HL-60 (cell line): ENCODE results near the gene MIEN1.

Source experiments
- GABPA ChIP-seq: IDR thresholded peaks from 2 replicates; pipeline ENCODE4 v1.6.1; 2012; ENCODE audit warnings: low read depth
- POLR2AphosphoS5 ChIP-seq: IDR thresholded peaks from 2 replicates; pipeline ENCODE4 v1.6.1; 2012; ENCODE audit warnings: low read depth
- TF ChIP-seq, protein P1 (sequence below): IDR thresholded peaks from one replicate; pipeline ENCODE4 v1.5.1; 2011; ENCODE audit warnings: low read length, control low read depth, inconsistent platforms; ENCODE audit not compliant: insufficient read depth
- TF ChIP-seq, protein P2 (sequence below): IDR thresholded peaks from 2 replicates; pipeline ENCODE4 v1.6.1; 2012; ENCODE audit warnings: low read depth; ENCODE audit not compliant: insufficient replicate concordance

DNA sequence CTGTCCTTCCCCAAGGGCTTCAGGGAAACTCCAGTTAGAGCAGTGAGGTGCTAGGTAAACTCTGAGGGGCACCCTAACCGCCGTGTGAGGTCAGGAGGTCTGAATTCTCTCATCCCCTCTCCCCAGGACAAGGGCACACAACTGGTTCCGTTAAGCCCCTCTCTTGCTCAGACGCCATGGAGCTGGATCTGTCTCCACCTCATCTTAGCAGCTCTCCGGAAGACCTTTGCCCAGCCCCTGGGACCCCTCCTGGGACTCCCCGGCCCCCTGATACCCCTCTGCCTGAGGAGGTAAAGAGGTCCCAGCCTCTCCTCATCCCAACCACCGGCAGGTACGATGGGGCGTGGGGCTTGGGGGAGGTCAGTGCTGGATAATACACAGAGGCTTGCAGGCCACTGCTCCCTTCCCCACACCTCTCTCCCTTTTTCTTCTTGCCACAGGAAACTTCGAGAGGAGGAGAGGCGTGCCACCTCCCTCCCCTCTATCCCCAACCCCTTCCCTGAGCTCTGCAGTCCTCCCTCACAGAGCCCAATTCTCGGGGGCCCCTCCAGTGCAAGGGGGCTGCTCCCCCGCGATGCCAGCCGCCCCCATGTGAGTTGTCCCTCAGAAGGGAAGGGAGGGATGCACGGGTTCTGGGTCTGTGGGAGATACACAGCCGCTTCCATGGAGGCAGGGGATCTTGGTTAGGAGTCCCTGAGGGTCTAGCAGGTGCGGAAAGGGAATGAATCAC is 12.0 kb upstream of the MIEN1 start:
- TF ChIP-seq, protein P1, sequence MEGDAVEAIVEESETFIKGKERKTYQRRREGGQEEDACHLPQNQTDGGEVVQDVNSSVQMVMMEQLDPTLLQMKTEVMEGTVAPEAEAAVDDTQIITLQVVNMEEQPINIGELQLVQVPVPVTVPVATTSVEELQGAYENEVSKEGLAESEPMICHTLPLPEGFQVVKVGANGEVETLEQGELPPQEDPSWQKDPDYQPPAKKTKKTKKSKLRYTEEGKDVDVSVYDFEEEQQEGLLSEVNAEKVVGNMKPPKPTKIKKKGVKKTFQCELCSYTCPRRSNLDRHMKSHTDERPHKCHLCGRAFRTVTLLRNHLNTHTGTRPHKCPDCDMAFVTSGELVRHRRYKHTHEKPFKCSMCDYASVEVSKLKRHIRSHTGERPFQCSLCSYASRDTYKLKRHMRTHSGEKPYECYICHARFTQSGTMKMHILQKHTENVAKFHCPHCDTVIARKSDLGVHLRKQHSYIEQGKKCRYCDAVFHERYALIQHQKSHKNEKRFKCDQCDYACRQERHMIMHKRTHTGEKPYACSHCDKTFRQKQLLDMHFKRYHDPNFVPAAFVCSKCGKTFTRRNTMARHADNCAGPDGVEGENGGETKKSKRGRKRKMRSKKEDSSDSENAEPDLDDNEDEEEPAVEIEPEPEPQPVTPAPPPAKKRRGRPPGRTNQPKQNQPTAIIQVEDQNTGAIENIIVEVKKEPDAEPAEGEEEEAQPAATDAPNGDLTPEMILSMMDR = no peak
- TF ChIP-seq, protein P2, sequence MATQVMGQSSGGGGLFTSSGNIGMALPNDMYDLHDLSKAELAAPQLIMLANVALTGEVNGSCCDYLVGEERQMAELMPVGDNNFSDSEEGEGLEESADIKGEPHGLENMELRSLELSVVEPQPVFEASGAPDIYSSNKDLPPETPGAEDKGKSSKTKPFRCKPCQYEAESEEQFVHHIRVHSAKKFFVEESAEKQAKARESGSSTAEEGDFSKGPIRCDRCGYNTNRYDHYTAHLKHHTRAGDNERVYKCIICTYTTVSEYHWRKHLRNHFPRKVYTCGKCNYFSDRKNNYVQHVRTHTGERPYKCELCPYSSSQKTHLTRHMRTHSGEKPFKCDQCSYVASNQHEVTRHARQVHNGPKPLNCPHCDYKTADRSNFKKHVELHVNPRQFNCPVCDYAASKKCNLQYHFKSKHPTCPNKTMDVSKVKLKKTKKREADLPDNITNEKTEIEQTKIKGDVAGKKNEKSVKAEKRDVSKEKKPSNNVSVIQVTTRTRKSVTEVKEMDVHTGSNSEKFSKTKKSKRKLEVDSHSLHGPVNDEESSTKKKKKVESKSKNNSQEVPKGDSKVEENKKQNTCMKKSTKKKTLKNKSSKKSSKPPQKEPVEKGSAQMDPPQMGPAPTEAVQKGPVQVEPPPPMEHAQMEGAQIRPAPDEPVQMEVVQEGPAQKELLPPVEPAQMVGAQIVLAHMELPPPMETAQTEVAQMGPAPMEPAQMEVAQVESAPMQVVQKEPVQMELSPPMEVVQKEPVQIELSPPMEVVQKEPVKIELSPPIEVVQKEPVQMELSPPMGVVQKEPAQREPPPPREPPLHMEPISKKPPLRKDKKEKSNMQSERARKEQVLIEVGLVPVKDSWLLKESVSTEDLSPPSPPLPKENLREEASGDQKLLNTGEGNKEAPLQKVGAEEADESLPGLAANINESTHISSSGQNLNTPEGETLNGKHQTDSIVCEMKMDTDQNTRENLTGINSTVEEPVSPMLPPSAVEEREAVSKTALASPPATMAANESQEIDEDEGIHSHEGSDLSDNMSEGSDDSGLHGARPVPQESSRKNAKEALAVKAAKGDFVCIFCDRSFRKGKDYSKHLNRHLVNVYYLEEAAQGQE = no peak
- TF ChIP-seq POLR2AphosphoS5 (no peak), GABPA (no peak)
